ENCODE data around the gene MKS1.

MKS1 gene

GRCh38 chr17:58219007-58219788 is at the start of gene MKS1:
TSS of gene MKS1 (minus strand) at chr17:58219255. CDS start at chr17:58219230, 25 bp downstream.
- H3K4me2 ChIP-seq (ENCODE audit: low read depth, low read length, poor library complexity, severe bottlenecking) = peak within 1 kb of the TSS; percentile 87
- no peaks in the 10 kb centered on the region for H3K36me3 ChIP-seq (ENCODE audit: insufficient read depth, low read length)
- TF ChIP-seq CTCF (conservative IDR thresholded peaks at IDR 0.05; ENCODE audit: low read length) (peak; percentile 59), EZH2phosphoT487 (IDR thresholded peaks at IDR 0.05; ENCODE audit: borderline replicate concordance) (no peak)
- H3K9me2 ChIP-seq (replicated peaks; ENCODE audit: low read depth, low read length) = no peaks in the 10 kb centered on the region
- peak within 1 kb of the TSS; percentile 74 for H3K9ac ChIP-seq (ENCODE audit: low read depth, low read length, poor library complexity, severe bottlenecking)
- peaks cover 13% of the 10 kb centered on the region for H3K4me1 ChIP-seq (ENCODE audit: insufficient read depth, low read length, poor library complexity, severe bottlenecking)
- peak within 1 kb of the TSS; percentile 76 for H3K4me3 ChIP-seq (ENCODE audit: low read length, poor library complexity, severe bottlenecking)
- H3K79me2 ChIP-seq (ENCODE audit: insufficient read depth, low read length) = no peaks in the 10 kb centered on the region
- no peaks in the 10 kb centered on the region for H3K27me3 ChIP-seq (ENCODE audit: insufficient read depth, low read length, poor library complexity, severe bottlenecking)
- no peaks in the 10 kb centered on the region for H3K9me3 ChIP-seq (ENCODE audit: insufficient read depth, low read depth, low read length)
- H2AFZ ChIP-seq (ENCODE audit: low read length) = peak within 1 kb of the TSS; percentile 96
- no peaks in the 10 kb centered on the region for H3F3A ChIP-seq (ENCODE audit: low read depth)
- no peaks in the 10 kb centered on the region for H4K20me1 ChIP-seq (ENCODE audit: insufficient read depth, low read length, poor library complexity, severe bottlenecking)

DNA sequence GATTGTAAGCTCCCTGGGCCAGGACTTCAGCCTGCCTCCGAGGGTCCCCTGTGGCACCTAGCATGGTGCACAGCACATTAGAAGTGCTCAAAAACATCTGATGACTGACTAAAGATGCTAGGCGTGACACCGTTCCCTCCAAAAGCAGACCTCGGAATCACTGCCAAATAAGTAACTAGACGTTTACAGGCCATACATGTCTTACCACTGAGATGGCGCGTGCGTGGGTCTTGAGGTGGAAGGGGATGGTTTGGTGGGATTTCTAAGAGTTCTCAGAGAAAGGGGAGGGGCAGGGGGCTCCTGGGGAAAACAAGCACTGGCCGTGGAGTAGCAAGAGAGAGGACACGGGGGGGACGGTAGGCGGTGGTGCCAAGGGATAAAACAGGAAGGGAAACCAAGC is 49.3 kb upstream of the MKS1 start:
- H3K27me3 ChIP-seq (ENCODE audit: insufficient read depth, low read length, poor library complexity, severe bottlenecking) = peaks cover 6% of the 10 kb centered on the region

More for the DNA sequence above, 49.3 kb upstream of the MKS1 start:
- Histone ChIP-seq H3K4me3 (ENCODE audit: low read length, poor library complexity, severe bottlenecking) (no peak overlapping the region), H3K9me2 (replicated peaks; ENCODE audit: low read depth, low read length) (no peaks in the 10 kb centered on the region), H3K4me2 (ENCODE audit: low read depth, low read length, poor library complexity, severe bottlenecking) (no peak overlapping the region), H3K4me1 (ENCODE audit: insufficient read depth, low read length, poor library complexity, severe bottlenecking) (no peaks in the 10 kb centered on the region), H4K20me1 (ENCODE audit: insufficient read depth, low read length, poor library complexity, severe bottlenecking) (no peaks in the 10 kb centered on the region), H2AFZ (ENCODE audit: low read length) (no peak overlapping the region), H3K36me3 (ENCODE audit: insufficient read depth, low read length) (no peaks in the 10 kb centered on the region), H3K9ac (ENCODE audit: low read depth, low read length, poor library complexity, severe bottlenecking) (no peak overlapping the region), H3K79me2 (ENCODE audit: insufficient read depth, low read length) (no peaks in the 10 kb centered on the region), H3F3A (ENCODE audit: low read depth) (no peaks in the 10 kb centered on the region), H3K9me3 (ENCODE audit: insufficient read depth, low read depth, low read length) (no peaks in the 10 kb centered on the region)
- no peak for TF ChIP-seq CTCF (conservative IDR thresholded peaks at IDR 0.05; ENCODE audit: low read length)
- no peak for TF ChIP-seq EZH2phosphoT487 (IDR thresholded peaks at IDR 0.05; ENCODE audit: borderline replicate concordance)
